GM12878 (cell line): Measurements from ENCODE around the gene SHCBP1L.

Experiments
- POLR2A ChIP-seq: IDR thresholded peaks from 2 replicates; pipeline ENCODE4 v1.6.1; 2011; ENCODE audit warnings: low read depth, mild to moderate bottlenecking, low read length
- TF ChIP-seq, protein P1 (sequence below): fragments of 450-650 bp; IDR thresholded peaks from 2 replicates; pipeline ENCODE4 v1.6.1; 2017; ENCODE audit warnings: mild to moderate bottlenecking
- TF ChIP-seq, protein P2 (sequence below), 3 experiments: IDR thresholded peaks in 2 of 3; conservative IDR thresholded peaks in 1 of 3; 2 replicates each; pipeline ENCODE4 v1.5.1; 2011; ENCODE audit warnings: low read depth in 3 of 3, low read length in 3 of 3, mild to moderate bottlenecking in 3 of 3, control low read depth in 2 of 3, moderate library complexity in 2 of 3, inconsistent platforms in 1 of 3, mixed read lengths in 1 of 3; ENCODE audit not compliant: control insufficient read depth in 2 of 3, insufficient read depth in 1 of 3; ENCODE audit errors: extremely low read depth in 1 of 3

- TF ChIP-seq, protein P1, sequence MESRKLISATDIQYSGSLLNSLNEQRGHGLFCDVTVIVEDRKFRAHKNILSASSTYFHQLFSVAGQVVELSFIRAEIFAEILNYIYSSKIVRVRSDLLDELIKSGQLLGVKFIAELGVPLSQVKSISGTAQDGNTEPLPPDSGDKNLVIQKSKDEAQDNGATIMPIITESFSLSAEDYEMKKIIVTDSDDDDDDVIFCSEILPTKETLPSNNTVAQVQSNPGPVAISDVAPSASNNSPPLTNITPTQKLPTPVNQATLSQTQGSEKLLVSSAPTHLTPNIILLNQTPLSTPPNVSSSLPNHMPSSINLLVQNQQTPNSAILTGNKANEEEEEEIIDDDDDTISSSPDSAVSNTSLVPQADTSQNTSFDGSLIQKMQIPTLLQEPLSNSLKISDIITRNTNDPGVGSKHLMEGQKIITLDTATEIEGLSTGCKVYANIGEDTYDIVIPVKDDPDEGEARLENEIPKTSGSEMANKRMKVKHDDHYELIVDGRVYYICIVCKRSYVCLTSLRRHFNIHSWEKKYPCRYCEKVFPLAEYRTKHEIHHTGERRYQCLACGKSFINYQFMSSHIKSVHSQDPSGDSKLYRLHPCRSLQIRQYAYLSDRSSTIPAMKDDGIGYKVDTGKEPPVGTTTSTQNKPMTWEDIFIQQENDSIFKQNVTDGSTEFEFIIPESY: no peak
- no peak for TF ChIP-seq POLR2A
- TF ChIP-seq, protein P2, sequence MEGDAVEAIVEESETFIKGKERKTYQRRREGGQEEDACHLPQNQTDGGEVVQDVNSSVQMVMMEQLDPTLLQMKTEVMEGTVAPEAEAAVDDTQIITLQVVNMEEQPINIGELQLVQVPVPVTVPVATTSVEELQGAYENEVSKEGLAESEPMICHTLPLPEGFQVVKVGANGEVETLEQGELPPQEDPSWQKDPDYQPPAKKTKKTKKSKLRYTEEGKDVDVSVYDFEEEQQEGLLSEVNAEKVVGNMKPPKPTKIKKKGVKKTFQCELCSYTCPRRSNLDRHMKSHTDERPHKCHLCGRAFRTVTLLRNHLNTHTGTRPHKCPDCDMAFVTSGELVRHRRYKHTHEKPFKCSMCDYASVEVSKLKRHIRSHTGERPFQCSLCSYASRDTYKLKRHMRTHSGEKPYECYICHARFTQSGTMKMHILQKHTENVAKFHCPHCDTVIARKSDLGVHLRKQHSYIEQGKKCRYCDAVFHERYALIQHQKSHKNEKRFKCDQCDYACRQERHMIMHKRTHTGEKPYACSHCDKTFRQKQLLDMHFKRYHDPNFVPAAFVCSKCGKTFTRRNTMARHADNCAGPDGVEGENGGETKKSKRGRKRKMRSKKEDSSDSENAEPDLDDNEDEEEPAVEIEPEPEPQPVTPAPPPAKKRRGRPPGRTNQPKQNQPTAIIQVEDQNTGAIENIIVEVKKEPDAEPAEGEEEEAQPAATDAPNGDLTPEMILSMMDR (IDR thresholded peaks at IDR 0.05 in 2 of 3, conservative IDR thresholded peaks at IDR 0.05 in 1 of 3; ENCODE audit: control insufficient read depth in 2 of 3, extremely low read depth in 1 of 3, insufficient read depth in 1 of 3, low read depth in 3 of 3, low read length in 3 of 3): no peak
Observed at GRCh38 chr1:182977480-182977879, 24.5 kb upstream of the SHCBP1L start.
